Measurements from ENCODE around the gene CBR4. TPM values are rescaled to one million over a fixed set of nuclear protein-coding genes. Genes with fewer than 3 reads are reported as not detected.
"Not testable (repeated sequence)": the region's sequence is repeated elsewhere in the genome, so short reads cannot be mapped to it uniquely, and the experiment has no call there.

Gene CBR4
- total RNA-seq, 2 experiments from 2014 or later: 12.7 to 14.7 TPM

DNA sequence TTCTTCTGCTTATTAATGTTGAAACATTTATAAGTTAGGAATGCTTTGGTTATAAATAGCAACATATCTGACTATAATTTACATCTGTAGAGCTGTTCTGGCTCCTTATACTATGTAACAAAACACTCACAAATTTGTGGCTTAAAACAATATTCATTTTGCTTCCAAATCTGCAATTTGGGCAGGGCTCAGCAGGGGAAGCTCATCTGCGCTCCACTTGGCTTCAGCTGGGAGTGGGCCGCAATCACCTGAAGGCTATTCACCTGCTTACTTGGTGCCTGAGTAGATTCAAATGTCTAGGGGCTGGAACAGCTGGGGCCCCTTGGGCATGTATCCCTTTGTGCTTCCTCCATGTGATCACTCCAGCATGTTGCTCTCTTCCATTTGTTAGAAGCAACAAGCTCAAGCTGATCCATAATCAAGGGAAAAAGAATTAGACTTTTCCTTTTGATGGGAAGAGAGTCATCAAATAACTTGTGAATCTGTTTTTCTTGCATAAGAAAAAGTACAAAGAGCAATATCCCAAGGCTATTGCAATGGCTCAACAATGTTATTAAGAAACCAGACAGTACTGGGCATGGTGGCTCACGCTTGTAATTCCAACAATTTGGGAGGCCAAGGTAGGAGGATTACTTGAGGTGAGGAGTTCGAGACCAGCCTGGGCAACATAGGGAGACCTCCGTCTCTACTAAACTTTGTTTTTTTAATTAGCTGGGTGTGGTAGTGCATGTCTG lies 34.8 kb upstream of the CBR4 start:
- H3K9me3 Mint-ChIP-seq: no peaks in the 10 kb centered on the region
- POLR2A ChIA-PET: no interaction called here
- no peak for DNase-seq
- CTCF ChIA-PET: interaction anchor here (0.8 kb wide), 1 partner anchor 448 kb away, joined by 3 read pairs; no protein-coding TSS in a partner anchor
- no peaks in the 10 kb centered on the region for H3K4me1 Mint-ChIP-seq
- no peaks in the 10 kb centered on the region for H3K36me3 Mint-ChIP-seq (ENCODE audit: low read depth)
- H3K27me3 Mint-ChIP-seq: peaks cover 5% of the 10 kb centered on the region
- H3K27ac Mint-ChIP-seq: no peak overlapping the region
- H3K4me3 Mint-ChIP-seq: no peak overlapping the region

DNA sequence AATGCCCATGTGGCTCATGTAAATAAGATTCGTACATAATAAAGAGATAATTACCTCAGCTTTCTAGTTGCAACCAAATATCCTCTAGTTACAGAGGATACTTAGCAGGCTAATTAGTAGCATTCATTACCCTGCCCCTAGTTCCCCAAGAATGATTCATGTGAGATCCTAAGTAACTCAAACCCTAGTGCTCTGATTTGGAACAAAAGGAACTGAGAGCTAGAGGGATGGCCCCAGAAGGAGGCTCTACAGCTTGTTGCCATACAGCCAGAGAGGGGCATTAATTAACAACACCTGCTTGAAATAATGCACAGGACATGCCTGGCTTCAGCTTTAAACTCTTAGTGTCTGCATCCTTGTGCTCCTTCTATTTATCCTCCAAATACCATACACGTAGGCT lies 32.6 kb upstream of the CBR4 start:
- Mint-ChIP-seq H3K27me3 (peaks cover 5% of the 10 kb centered on the region), H3K9me3 (no peaks in the 10 kb centered on the region), H3K4me3 (no peak overlapping the region), H3K27ac (no peak overlapping the region), H3K36me3 (ENCODE audit: low read depth) (no peaks in the 10 kb centered on the region), H3K4me1 (no peaks in the 10 kb centered on the region)
- DNase-seq: no peak
- CTCF ChIA-PET: no interaction called here
- POLR2A ChIA-PET: no interaction called here

DNA sequence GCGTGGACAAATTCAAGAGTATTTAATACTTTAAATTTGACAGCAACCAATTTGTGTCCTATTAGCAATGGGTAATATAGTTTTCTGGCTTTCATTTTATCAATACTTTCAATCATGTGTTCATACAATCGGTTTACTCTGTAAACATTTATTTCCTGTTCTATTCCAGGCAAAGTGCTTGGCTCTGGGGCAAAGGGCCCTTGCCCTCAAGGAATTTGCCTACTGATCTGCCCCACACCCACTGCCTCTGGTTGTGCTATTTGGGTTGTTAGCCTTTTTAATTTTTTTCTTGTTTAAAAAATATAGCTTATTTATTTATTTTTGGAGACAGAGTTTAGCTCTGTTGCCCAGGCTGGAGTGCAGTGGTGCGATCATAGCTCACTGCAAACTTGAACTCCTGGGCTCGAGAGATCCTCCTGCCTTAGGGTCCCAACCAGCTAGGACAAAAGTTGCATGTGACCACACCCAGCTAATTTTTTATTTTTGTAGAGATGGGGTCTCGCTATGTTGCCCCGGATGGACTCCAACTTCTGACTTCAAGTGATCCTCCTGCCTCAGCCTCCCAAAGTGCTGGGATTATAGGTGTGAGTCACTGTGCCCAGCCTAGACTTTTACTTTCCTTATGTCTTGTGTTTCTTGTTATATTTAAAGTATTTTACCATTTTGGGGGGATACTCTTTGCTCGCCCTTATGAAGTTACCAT lies 30.7 kb upstream of the CBR4 start:
- no peaks in the 10 kb centered on the region for H3K4me1 Mint-ChIP-seq
- CTCF ChIA-PET: no interaction called here
- DNase-seq: no peak
- H3K27ac Mint-ChIP-seq: no peak overlapping the region
- H3K27me3 Mint-ChIP-seq: peaks cover 5% of the 10 kb centered on the region
- H3K36me3 Mint-ChIP-seq (ENCODE audit: low read depth): no peaks in the 10 kb centered on the region
- H3K9me3 Mint-ChIP-seq: no peaks in the 10 kb centered on the region
- POLR2A ChIA-PET: no interaction called here
- H3K4me3 Mint-ChIP-seq: no peak overlapping the region

DNA sequence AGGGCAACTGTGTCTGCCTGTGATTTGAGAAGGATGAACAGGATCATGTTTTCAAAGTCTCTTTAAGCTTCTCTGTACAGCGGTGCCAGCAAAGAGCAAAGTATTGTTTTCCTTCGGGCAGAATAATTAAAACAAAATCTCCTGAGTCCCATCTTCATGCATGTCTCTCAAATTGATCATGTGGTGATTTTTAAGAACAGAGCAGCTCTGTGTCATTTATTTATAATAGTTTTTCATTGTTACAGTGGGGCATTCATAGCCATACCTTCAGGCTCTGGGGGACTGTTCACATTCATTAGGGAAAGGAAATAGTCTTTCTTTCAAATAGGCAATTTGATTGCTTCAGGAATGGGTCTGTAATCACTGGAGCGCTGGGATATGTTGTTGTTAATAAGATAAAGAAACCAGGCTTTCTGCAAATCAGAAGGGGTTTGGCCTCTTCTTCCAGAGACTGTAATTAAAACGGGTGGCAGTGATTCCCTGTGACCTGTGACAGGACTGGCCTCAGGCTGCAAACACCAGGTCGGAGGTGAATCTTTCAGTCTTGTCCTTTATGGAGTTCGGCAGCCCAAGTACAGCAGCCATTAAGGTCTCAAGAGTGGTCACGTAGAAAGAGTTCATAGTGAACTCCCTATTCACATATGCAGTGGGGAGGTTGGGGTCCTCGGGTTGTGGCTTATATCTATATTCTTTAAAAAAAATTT lies 29.3 kb upstream of the CBR4 start:
- DNase-seq: no peak
- CTCF ChIA-PET: no interaction called here
- Mint-ChIP-seq H3K27ac (no peak overlapping the region), H3K4me3 (no peak overlapping the region), H3K9me3 (no peaks in the 10 kb centered on the region), H3K27me3 (peaks cover 5% of the 10 kb centered on the region), H3K4me1 (no peaks in the 10 kb centered on the region), H3K36me3 (ENCODE audit: low read depth) (no peaks in the 10 kb centered on the region)
- POLR2A ChIA-PET: no interaction called here

DNA sequence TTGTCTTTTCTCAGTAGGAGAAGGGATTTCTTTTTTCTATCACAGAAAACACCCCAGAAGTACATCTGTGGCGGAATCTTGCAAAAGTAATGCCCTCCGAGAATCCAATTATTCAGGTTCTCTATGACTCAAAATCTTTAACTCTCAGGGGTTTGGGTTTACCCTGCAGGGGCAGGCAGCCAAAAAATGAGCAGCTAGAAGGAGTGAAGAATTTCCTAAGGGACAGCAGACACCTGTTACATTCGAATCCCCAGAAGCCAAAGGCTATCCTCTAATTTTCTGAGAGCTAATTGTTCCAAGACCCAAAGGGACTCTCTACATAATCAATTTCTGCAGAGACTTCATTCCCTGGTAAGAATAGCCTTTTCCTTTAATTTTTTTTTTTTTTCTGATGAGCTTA lies 27.5 kb upstream of the CBR4 start:
- H3K4me3 Mint-ChIP-seq: no peak overlapping the region
- DNase-seq: no peak
- no peaks in the 10 kb centered on the region for H3K9me3 Mint-ChIP-seq
- no peaks in the 10 kb centered on the region for H3K36me3 Mint-ChIP-seq (ENCODE audit: low read depth)
- ChIA-PET CTCF (interaction anchor here (0.6 kb wide), 1 partner anchor 104 kb away, joined by 3 read pairs; no protein-coding TSS in a partner anchor), POLR2A (no interaction called here)
- no peaks in the 10 kb centered on the region for H3K4me1 Mint-ChIP-seq
- H3K27ac Mint-ChIP-seq: no peak overlapping the region
- no peaks in the 10 kb centered on the region for H3K27me3 Mint-ChIP-seq

DNA sequence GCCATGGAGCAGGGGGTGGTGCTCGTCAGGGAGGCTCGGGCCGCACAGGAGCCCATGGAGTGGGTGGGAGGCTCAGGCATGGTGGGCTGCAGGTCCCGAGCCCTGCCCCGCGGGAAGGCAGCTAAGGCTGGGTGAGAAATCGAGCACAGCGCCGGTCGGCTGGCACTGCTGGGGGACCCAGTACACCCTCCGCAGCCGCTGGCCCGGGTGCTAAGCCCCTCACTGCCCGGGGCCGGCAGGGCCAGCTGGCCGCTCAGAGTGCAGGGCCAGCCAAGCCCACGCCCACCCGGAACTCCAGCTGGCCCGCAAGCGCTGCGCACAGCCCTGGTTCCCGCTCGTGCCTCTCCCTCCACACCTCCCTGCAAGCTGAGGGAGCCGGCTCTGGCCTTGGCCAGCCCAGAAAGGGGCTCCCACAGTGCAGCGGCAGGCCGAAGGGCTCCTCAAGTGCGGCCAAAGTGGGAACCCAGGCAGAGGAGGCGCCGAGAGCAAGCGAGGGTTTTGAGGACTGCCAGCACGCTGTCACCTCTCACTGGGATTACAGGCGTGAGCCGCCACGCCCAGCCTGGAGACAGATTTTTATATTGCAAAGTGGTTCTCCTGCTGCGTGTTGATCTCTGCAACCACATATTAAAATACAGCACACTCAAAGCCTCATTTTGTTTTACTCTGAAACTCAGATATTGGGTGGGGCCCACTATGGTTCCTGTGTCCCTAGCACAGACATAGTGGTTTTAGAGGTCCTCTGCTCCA lies 26.0 kb upstream of the CBR4 start:
- H3K27me3 Mint-ChIP-seq; H3K27ac Mint-ChIP-seq; H3K9me3 Mint-ChIP-seq; DNase-seq; POLR2A ChIA-PET; H3K4me3 Mint-ChIP-seq; H3K4me1 Mint-ChIP-seq; H3K36me3 Mint-ChIP-seq (ENCODE audit: low read depth); CTCF ChIA-PET: not testable (repeated sequence)

DNA sequence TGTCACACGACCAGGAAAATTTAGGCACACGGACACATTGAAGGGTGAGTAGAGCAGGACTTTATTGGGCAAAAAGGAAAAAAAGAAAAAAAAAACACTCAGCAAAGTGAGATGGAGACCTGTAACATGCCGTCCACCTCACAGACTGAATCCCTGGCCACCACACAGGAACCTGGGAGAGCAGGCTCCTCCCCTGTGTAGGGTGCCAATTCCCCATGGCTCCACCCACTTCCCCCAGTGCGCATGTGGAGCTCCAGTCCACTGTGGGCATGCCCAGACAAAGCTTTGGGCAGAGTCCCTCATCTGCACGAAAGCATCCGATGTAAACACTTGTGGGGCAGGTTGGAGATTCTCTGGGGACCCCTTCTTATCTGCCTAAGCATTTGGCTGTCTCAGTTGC lies 23.6 kb upstream of the CBR4 start:
- Mint-ChIP-seq H3K9me3 (no peaks in the 10 kb centered on the region), H3K36me3 (ENCODE audit: low read depth) (no peaks in the 10 kb centered on the region), H3K4me3 (no peak overlapping the region), H3K4me1 (no peaks in the 10 kb centered on the region), H3K27me3 (no peaks in the 10 kb centered on the region), H3K27ac (no peak overlapping the region)
- CTCF ChIA-PET: no interaction called here
- no peak for DNase-seq
- POLR2A ChIA-PET: no interaction called here

DNA sequence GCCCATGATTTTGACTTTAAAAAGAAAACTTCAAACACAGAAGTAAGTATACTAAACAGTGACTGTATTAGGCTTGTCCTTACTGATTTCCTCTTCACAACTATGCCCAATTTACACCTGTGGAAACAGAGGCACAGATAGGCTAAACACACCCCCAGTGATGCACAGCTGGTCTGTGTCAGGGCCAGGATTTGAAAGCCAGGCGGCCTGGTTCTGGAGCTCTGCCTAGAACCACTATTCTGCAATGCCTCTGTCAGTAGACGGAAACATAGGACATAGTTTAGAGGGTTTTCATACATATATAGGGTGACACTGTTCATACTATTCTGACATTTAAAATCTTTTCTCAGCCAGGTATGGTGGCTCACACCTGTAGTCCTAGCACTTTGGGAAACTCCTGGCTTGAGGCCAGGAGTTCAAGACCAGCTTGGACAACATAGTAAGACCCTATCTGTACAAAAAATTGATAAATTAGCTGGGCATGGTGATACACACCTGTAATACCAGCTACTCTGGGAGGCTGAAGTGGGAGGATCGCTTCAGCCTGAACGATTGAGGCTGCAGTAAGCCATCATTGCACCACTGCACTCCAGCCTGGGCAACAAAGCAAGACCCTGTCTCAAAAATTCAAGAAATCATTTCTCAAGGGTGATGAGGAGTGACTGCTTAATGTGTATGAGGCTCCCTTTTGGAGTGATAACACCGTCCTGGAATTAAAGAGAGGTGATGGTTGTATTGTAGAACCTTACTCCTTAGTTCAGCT lies 23.0 kb upstream of the CBR4 start:
- CTCF ChIA-PET: no interaction called here
- Mint-ChIP-seq H3K27ac (no peak overlapping the region), H3K36me3 (ENCODE audit: low read depth) (no peaks in the 10 kb centered on the region), H3K27me3 (peaks cover under 1% of the 10 kb centered on the region), H3K9me3 (no peaks in the 10 kb centered on the region), H3K4me1 (no peaks in the 10 kb centered on the region), H3K4me3 (no peak overlapping the region)
- POLR2A ChIA-PET: no interaction called here
- DNase-seq: no peak

DNA sequence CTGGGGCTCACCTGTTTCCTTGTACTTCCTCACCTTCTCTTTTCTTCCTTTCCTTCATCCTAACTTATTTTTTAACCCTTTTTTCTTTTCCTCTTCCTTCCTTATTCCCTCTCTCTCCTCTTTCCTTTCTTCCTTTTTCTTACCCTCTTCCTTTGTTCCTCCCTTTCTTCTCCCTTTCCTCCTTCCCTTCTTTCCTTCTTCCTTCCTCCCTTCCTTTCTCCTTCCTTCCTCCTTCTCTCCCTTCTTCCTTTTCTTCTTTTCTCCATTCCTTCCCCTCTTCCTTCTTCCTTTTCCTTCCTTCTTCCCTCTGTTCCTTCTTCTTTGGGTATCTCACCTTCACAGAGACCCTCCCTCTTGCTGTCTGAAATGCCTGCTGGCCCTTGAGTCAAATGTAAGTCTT lies 22.1 kb upstream of the CBR4 start:
- H3K36me3 Mint-ChIP-seq (ENCODE audit: low read depth): no peaks in the 10 kb centered on the region
- no peak for DNase-seq
- no peak overlapping the region for H3K4me3 Mint-ChIP-seq
- H3K9me3 Mint-ChIP-seq: no peaks in the 10 kb centered on the region
- peaks cover 4% of the 10 kb centered on the region for H3K27me3 Mint-ChIP-seq
- CTCF ChIA-PET: no interaction called here
- H3K4me1 Mint-ChIP-seq: no peaks in the 10 kb centered on the region
- POLR2A ChIA-PET: no interaction called here
- no peak overlapping the region for H3K27ac Mint-ChIP-seq

DNA sequence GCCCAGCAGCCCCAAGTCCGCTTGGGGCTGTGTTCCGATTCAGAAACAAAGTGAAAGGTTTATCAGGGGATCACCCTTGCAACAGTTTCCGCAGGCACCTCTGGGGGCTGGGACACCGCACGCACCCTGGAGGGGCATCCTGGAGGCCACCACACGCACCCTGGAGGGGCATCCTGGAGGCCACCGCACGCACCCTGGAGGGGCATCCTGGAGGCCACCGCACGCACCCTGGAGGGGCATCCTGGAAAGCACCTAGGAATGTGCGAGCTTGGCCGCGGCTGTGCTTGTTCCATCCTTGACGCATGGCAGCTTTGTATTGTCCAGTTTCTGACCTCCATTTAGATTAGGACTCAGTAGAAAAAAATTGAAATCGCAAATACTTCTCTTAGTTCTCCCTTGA lies 21.3 kb upstream of the CBR4 start:
- ChIA-PET CTCF (no interaction called here), POLR2A (no interaction called here)
- no peak overlapping the region for H3K4me3 Mint-ChIP-seq
- DNase-seq: no peak
- H3K27me3 Mint-ChIP-seq: peaks cover 5% of the 10 kb centered on the region
- no peaks in the 10 kb centered on the region for H3K9me3 Mint-ChIP-seq
- H3K36me3 Mint-ChIP-seq (ENCODE audit: low read depth): no peaks in the 10 kb centered on the region
- no peaks in the 10 kb centered on the region for H3K4me1 Mint-ChIP-seq
- no peak overlapping the region for H3K27ac Mint-ChIP-seq

DNA sequence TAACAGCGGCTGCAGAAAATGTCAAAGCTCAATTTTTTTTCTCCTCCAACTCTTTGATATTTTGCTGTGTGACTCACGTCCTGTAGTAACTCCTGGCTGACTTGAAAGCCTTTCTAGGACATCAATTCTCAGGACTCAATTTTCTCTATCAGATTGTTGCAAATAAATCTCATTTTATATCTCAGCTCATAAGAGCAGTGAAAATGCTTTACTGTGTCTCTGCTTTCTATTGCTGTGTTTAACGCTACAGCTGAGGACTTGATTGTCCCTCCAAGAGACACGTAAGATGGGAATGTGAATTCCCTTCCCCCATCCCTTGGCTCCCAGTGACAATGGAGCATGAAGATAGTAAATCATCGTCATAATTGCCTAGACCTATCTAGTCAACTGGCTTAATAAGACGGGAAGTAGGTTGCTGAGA lies 20.5 kb upstream of the CBR4 start:
- H3K4me3 Mint-ChIP-seq: no peak overlapping the region
- no peaks in the 10 kb centered on the region for H3K36me3 Mint-ChIP-seq (ENCODE audit: low read depth)
- ChIA-PET CTCF (no interaction called here), POLR2A (no interaction called here)
- H3K4me1 Mint-ChIP-seq: no peaks in the 10 kb centered on the region
- no peaks in the 10 kb centered on the region for H3K9me3 Mint-ChIP-seq
- H3K27ac Mint-ChIP-seq: no peak overlapping the region
- DNase-seq: no peak
- peaks cover 6% of the 10 kb centered on the region for H3K27me3 Mint-ChIP-seq

DNA sequence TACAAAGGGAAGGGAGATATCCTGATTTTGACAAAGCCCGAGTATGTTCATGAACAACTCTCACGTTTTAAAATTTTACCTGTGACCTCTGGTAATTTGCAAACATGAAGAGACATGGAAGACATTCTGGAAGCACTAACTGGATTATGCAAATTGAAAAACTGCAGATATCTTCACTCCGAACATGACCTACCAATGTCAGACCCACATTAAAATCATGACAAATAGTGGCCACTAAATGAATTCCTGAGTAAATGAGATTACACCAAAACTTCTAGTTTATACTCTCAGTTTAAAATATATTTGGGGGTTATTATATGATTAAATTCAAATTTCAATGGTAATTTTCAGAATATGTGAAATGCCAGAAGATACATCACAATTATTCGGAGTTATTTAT lies 19.9 kb upstream of the CBR4 start:
- Mint-ChIP-seq H3K27me3 (peaks cover 6% of the 10 kb centered on the region), H3K4me1 (no peaks in the 10 kb centered on the region), H3K27ac (no peak overlapping the region), H3K4me3 (no peak overlapping the region), H3K9me3 (no peaks in the 10 kb centered on the region), H3K36me3 (ENCODE audit: low read depth) (no peaks in the 10 kb centered on the region)
- POLR2A ChIA-PET: no interaction called here
- CTCF ChIA-PET: interaction anchor here (0.6 kb wide), 1 partner anchor 252 kb away, joined by 3 read pairs; no protein-coding TSS in a partner anchor
- DNase-seq: no peak

DNA sequence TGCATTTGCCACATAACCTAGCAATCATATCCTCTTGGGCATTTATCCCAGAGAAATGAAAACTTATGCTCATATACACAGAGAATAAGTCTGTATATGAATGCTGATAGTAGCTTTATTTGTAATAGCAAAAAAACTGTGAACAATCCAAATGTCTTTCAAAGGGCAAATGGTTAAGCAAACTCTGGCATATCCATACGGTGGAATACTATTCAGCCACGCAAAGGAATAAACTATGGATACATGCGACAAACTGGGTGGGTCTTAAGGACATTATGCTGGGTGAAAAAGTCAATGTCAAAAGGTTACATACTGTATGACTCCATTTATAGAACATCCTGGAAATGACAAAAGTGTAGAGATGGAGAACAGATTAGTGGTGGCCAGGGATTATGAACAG lies 17.6 kb upstream of the CBR4 start:
- Mint-ChIP-seq H3K27ac (no peak overlapping the region), H3K27me3 (peaks cover 6% of the 10 kb centered on the region), H3K9me3 (no peaks in the 10 kb centered on the region), H3K4me3 (no peak overlapping the region), H3K4me1 (no peaks in the 10 kb centered on the region), H3K36me3 (ENCODE audit: low read depth) (no peaks in the 10 kb centered on the region)
- POLR2A ChIA-PET: no interaction called here
- no peak for DNase-seq
- CTCF ChIA-PET: no interaction called here
